ENCODE data around the gene IFNK. TPM values are rescaled to one million over a fixed set of nuclear protein-coding genes. Genes with fewer than 3 reads are reported as not detected.

The IFNK gene
- total and polyA plus RNA-seq, 2 donors (not counting 1 experiment from before 2014, with no cell fraction given) = not detected

GRCh38 chr9:27536168-27536567 is 12.1 kb downstream of the IFNK start:
- Histone ChIP-seq H3K4me1 (ENCODE audit: control insufficient read depth, extremely low read depth, insufficient read depth, low read length) (peaks cover 7% of the 10 kb centered on the region), H3K9me3 (ENCODE audit: control insufficient read depth, insufficient read depth, low read depth, low read length) (no peaks in the 10 kb centered on the region), H3K9ac (ENCODE audit: insufficient read depth, low read length) (no peak overlapping the region), H3K79me2 (ENCODE audit: control insufficient read depth, insufficient read depth, low read length) (no peaks in the 10 kb centered on the region), H3K27ac (ENCODE audit: insufficient read depth, low read length) (no peak overlapping the region), H3K4me2 (ENCODE audit: extremely low read depth, insufficient read depth, low read length) (no peak overlapping the region), H3K36me3 (ENCODE audit: control insufficient read depth, insufficient read depth, low read length) (no peaks in the 10 kb centered on the region), H3K27me3 (ENCODE audit: control insufficient read depth, insufficient read depth, low read length) (no peaks in the 10 kb centered on the region), H3K4me3 (replicated peaks in 1 of 4; ENCODE audit: control extremely low read depth in 1 of 4, insufficient read depth in 1 of 4, low read depth in 3 of 4, low read length in 4 of 4) (no peak overlapping the region), H4K20me1 (ENCODE audit: control insufficient read depth, extremely low read depth, insufficient read depth, low read length) (no peaks in the 10 kb centered on the region), H2AFZ (ENCODE audit: low read length) (no peak overlapping the region)
- no peak for TF ChIP-seq EZH2 (IDR thresholded peaks at IDR 0.05; ENCODE audit: low read length, missing control alignments)
- TF ChIP-seq, protein P1, sequence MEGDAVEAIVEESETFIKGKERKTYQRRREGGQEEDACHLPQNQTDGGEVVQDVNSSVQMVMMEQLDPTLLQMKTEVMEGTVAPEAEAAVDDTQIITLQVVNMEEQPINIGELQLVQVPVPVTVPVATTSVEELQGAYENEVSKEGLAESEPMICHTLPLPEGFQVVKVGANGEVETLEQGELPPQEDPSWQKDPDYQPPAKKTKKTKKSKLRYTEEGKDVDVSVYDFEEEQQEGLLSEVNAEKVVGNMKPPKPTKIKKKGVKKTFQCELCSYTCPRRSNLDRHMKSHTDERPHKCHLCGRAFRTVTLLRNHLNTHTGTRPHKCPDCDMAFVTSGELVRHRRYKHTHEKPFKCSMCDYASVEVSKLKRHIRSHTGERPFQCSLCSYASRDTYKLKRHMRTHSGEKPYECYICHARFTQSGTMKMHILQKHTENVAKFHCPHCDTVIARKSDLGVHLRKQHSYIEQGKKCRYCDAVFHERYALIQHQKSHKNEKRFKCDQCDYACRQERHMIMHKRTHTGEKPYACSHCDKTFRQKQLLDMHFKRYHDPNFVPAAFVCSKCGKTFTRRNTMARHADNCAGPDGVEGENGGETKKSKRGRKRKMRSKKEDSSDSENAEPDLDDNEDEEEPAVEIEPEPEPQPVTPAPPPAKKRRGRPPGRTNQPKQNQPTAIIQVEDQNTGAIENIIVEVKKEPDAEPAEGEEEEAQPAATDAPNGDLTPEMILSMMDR (conservative IDR thresholded peaks at IDR 0.05 in 1 of 2, IDR thresholded peaks at IDR 0.05 in 1 of 2; ENCODE audit: low read depth in 1 of 2, low read length in 2 of 2) = no peak
- DNase-seq (ENCODE audit: low read depth in 2 of 2) = no peak

GRCh38 chr9:27537027-27537435 is 12.9 kb downstream of the IFNK start:
- H3K4me1 ChIP-seq (ENCODE audit: control insufficient read depth, extremely low read depth, insufficient read depth, low read length) = peaks cover 7% of the 10 kb centered on the region
- no peak for DNase-seq (ENCODE audit: low read depth in 2 of 2)
- TF ChIP-seq, protein P1 (conservative IDR thresholded peaks at IDR 0.05 in 1 of 2, IDR thresholded peaks at IDR 0.05 in 1 of 2; ENCODE audit: low read depth in 1 of 2, low read length in 2 of 2) = no peak
- TF ChIP-seq EZH2 (IDR thresholded peaks at IDR 0.05; ENCODE audit: low read length, missing control alignments) = no peak
- H3K27ac ChIP-seq (ENCODE audit: insufficient read depth, low read length) = no peak overlapping the region
- H3K4me3 ChIP-seq (replicated peaks in 1 of 4; ENCODE audit: control extremely low read depth in 1 of 4, insufficient read depth in 1 of 4, low read depth in 3 of 4, low read length in 4 of 4) = no peak overlapping the region
- H3K79me2 ChIP-seq (ENCODE audit: control insufficient read depth, insufficient read depth, low read length) = no peaks in the 10 kb centered on the region
- H3K36me3 ChIP-seq (ENCODE audit: control insufficient read depth, insufficient read depth, low read length) = no peaks in the 10 kb centered on the region
- H3K27me3 ChIP-seq (ENCODE audit: control insufficient read depth, insufficient read depth, low read length) = no peaks in the 10 kb centered on the region
- H2AFZ ChIP-seq (ENCODE audit: low read length) = no peak overlapping the region
- no peaks in the 10 kb centered on the region for H3K9me3 ChIP-seq (ENCODE audit: control insufficient read depth, insufficient read depth, low read depth, low read length)
- no peak overlapping the region for H3K9ac ChIP-seq (ENCODE audit: insufficient read depth, low read length)
- no peak overlapping the region for H3K4me2 ChIP-seq (ENCODE audit: extremely low read depth, insufficient read depth, low read length)
- no peaks in the 10 kb centered on the region for H4K20me1 ChIP-seq (ENCODE audit: control insufficient read depth, extremely low read depth, insufficient read depth, low read length)

DNA sequence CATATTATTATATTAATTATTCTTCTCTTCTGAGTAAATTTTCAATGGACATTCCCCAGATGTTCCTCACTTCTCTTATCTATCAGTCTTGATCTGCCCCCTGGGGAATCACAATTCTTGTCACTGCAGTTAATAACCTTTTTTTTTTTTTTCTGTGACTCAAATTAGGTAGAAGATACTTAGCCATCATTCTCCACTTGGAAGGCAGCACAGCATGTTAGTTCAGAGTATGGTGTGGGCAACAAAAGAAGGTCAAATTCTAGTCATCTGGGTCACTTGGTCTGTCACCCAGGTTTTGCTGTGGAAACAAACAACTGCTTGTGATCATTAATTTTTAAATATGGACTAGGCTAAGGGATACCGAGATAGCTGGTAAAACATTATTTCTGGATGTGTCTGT is 13.7 kb downstream of the IFNK start:
- H3K27ac ChIP-seq (ENCODE audit: insufficient read depth, low read length) = no peak overlapping the region

More for the DNA sequence above, 13.7 kb downstream of the IFNK start:
- TF ChIP-seq, protein P1 (conservative IDR thresholded peaks at IDR 0.05 in 1 of 2, IDR thresholded peaks at IDR 0.05 in 1 of 2; ENCODE audit: low read depth in 1 of 2, low read length in 2 of 2) = no peak
- no peak for TF ChIP-seq EZH2 (IDR thresholded peaks at IDR 0.05; ENCODE audit: low read length, missing control alignments)
- Histone ChIP-seq H3K9ac (ENCODE audit: insufficient read depth, low read length) (no peak overlapping the region), H2AFZ (ENCODE audit: low read length) (no peak overlapping the region), H3K4me1 (ENCODE audit: control insufficient read depth, extremely low read depth, insufficient read depth, low read length) (peaks cover 7% of the 10 kb centered on the region), H3K36me3 (ENCODE audit: control insufficient read depth, insufficient read depth, low read length) (no peaks in the 10 kb centered on the region), H4K20me1 (ENCODE audit: control insufficient read depth, extremely low read depth, insufficient read depth, low read length) (no peaks in the 10 kb centered on the region), H3K79me2 (ENCODE audit: control insufficient read depth, insufficient read depth, low read length) (no peaks in the 10 kb centered on the region), H3K4me2 (ENCODE audit: extremely low read depth, insufficient read depth, low read length) (no peak overlapping the region), H3K4me3 (replicated peaks in 1 of 4; ENCODE audit: control extremely low read depth in 1 of 4, insufficient read depth in 1 of 4, low read depth in 3 of 4, low read length in 4 of 4) (no peak overlapping the region), H3K27me3 (ENCODE audit: control insufficient read depth, insufficient read depth, low read length) (no peaks in the 10 kb centered on the region), H3K9me3 (ENCODE audit: control insufficient read depth, insufficient read depth, low read depth, low read length) (no peaks in the 10 kb centered on the region)
- DNase-seq (ENCODE audit: low read depth in 2 of 2) = no peak
